ENCODE results near the gene SEMA3E. TPM values are rescaled to one million over a fixed set of nuclear protein-coding genes. Genes with fewer than 3 reads are reported as not detected.
"Not testable (repeated sequence)": the region's sequence is repeated elsewhere in the genome, so short reads cannot be mapped to it uniquely, and the experiment has no call there.

Gene SEMA3E
- total RNA-seq, 1 donor, result 0.43 TPM

DNA sequence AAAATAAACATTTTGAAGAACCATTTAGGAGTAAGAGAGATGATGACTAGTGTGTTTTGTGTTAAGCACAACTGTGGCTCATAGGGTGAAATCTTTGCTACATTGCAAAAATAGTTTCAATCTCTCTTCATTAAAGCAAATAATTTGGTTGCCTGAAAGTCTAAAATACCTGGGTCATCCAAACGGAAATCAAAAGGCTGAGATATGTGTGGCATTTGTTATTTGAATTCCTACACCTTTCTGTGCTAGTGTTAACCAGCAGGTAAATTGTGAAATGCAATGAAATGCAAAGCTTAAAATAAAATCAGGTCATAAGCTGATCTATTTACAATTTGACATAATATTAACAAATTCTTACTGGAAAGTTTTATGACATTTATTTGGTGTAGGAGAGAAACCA is 40.9 kb upstream of the SEMA3E start:
- DNase-seq (ENCODE audit: low read depth), result no peak
- no peak overlapping the region for H3K4me3 ChIP-seq (ENCODE audit: low read depth, low read length)
- TF ChIP-seq, protein P1, sequence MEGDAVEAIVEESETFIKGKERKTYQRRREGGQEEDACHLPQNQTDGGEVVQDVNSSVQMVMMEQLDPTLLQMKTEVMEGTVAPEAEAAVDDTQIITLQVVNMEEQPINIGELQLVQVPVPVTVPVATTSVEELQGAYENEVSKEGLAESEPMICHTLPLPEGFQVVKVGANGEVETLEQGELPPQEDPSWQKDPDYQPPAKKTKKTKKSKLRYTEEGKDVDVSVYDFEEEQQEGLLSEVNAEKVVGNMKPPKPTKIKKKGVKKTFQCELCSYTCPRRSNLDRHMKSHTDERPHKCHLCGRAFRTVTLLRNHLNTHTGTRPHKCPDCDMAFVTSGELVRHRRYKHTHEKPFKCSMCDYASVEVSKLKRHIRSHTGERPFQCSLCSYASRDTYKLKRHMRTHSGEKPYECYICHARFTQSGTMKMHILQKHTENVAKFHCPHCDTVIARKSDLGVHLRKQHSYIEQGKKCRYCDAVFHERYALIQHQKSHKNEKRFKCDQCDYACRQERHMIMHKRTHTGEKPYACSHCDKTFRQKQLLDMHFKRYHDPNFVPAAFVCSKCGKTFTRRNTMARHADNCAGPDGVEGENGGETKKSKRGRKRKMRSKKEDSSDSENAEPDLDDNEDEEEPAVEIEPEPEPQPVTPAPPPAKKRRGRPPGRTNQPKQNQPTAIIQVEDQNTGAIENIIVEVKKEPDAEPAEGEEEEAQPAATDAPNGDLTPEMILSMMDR (IDR thresholded peaks at IDR 0.05; ENCODE audit: insufficient read depth, low read depth, low read length), result no peak

DNA sequence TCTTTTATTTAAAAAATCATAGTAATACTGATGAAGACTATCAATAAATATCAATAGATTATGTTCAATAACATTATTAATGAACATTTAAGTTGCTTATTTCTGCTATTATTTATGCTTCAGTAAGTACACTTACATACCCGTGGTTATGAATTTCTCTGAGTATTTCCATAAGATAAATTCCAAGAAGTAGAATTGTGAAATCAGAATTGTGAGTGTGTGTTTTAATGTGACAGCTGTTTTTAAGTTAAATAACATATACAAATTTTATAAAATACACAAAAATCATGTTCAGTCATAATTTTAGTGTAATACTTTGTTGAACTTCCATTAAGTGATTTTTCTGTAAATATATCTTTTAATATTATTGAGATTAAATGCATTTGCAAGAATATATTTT is 37.5 kb upstream of the SEMA3E start:
- no peak for DNase-seq (ENCODE audit: low read depth)
- TF ChIP-seq, protein P1 (IDR thresholded peaks at IDR 0.05; ENCODE audit: insufficient read depth, low read depth, low read length), result no peak
- H3K4me3 ChIP-seq (ENCODE audit: low read depth, low read length), result no peak overlapping the region

DNA sequence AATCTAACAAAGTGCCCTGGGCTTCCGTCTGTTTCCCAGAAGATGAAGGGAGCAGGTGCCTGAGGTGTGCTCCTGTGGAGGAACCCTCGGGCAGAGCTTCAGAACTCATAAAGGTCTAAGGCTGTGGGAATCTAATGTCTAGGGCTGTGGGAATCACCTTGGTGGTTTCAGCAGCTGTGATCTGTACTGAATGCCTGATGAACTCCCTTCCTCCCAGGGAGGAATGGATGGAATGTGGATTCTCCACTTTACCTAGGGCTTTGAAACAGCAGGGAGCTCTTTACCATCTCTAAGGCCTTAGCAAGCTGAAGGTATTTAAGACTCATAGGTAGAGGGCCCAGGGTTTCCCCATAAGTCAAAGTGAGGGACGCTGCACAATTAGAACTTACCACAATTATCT is 36.0 kb upstream of the SEMA3E start:
- DNase-seq (ENCODE audit: low read depth), result no peak
- H3K4me3 ChIP-seq (ENCODE audit: low read depth, low read length), result no peak overlapping the region
- TF ChIP-seq, protein P1 (IDR thresholded peaks at IDR 0.05; ENCODE audit: insufficient read depth, low read depth, low read length), result no peak

DNA sequence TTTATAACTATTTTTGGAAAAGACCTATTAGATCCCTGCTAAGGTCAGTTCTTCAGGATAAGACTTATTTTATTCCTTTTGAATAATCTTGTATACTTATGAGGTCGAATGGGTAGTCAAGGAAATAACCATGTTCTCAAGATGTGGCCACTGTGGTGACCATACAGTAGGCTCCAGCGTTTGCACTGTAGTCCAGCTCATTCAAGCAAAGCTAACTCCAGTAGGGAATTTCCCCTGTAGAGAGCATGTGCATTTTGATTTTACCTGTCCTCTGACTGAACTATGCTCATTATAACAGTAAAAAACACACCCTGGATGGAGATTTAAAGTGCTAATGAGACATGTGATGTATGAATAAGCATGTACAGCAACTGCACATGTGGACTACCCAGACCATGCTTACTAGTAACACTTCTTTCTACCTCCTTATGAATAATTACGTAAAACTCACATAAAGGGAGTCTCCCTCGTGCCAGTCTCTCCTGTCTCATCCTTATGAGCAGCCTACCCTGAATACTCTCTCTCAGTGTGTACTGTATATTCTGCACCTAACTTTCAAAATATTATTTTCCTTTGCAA is 32.4 kb upstream of the SEMA3E start:
- TF ChIP-seq, protein P1 (IDR thresholded peaks at IDR 0.05; ENCODE audit: insufficient read depth, low read depth, low read length), result no peak
- no peak overlapping the region for H3K4me3 ChIP-seq (ENCODE audit: low read depth, low read length)
- DNase-seq (ENCODE audit: low read depth), result no peak

DNA sequence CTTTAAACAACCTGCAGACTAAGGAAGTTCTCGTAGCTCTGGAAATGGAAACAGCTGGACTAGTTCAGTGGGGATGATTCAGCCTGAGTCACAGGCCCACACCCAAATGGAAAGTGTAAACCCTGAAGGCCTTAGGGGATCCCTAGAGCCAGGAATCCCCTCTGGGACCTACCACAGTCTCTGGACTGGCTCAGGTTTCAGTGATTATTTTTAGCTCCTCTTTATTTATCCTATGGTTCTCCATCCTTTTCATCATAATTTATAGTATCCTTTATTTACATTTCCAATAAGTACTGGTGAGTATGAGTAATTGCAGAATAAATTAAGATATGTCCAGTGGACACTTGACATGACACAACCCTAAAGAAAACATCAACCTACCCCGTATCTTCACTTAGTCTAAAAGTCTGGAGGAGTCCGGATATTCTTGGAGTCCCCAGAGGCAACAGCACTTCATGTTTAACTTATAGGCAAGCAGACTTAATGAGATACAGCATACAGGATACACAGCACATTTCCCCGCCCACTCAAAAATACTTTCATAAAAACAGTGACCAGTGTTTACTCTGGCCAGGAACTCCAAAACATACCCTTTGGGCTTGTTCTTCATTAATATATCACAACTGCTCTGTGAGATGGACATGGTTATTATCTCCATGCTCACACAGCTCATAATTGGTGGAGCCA is 28.4 kb upstream of the SEMA3E start:
- peak; percentile 82 for DNase-seq (ENCODE audit: low read depth)
- TF ChIP-seq, protein P1 (IDR thresholded peaks at IDR 0.05; ENCODE audit: insufficient read depth, low read depth, low read length), result no peak
- H3K4me3 ChIP-seq (ENCODE audit: low read depth, low read length), result no peak overlapping the region

DNA sequence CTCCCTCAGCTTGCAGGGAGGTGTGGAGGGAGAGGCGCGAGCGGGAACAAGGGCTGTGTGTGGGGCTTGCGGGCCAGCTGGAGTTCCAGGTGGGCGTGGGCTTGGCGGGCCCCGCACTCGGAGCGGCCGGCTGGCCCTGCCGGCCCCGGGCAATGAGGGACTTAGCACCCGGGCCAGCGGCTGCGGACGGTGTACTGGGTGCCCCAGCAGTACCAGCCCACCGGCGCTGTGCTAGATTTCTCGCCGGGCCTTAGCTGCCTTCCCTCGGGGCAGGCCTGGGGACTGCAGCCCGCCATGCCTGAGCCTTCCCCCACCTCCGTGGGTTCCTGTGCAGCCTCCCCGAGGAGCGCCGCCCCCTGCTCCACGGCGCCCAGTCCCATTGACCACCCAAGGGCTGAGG is 24.4 kb upstream of the SEMA3E start:
- H3K4me3 ChIP-seq (ENCODE audit: low read depth, low read length); DNase-seq (ENCODE audit: low read depth): not testable (repeated sequence)

DNA sequence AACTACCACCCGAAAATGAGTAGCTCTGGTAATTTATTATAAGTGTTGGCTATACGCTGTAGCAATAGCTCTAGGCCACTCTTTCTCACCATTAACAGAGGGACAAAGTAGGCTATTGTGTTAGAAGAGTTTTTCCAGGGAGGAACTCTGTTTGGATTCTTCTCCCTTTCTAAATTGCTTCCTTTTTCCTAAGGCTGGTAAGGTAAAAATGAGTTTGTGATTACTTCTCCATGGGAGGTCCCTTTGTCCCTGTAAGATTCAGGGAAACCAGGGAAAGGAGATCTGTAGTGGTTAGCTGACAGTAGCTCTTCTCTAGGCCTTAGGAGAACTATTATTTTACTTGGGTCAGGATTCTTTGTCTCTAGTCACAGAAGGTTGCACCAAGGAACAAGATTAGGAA is 23.2 kb upstream of the SEMA3E start:
- TF ChIP-seq, protein P1 (IDR thresholded peaks at IDR 0.05; ENCODE audit: insufficient read depth, low read depth, low read length), result no peak
- DNase-seq (ENCODE audit: low read depth), result no peak
- H3K4me3 ChIP-seq (ENCODE audit: low read depth, low read length), result no peak overlapping the region
